ENCODE measurements around the gene NFX1. TPM values are rescaled to one million over a fixed set of nuclear protein-coding genes. Genes with fewer than 3 reads are reported as not detected.
A peak's percentile ranks its signal among the peaks of the same experiment; 100 is the strongest.

NFX1 gene
- total and polyA plus RNA-seq, 9 of the 15 experiments (the other 6 are each of a cell fraction or from before 2014, with no cell fraction given) = 8.8 to 38.9 (median 26.8) TPM

- TF ChIP-seq ZNF639 (CRISPR knock-in tag; conservative IDR thresholded peaks at IDR 0.05 in 1 of 2, IDR thresholded peaks at IDR 0.05 in 1 of 2) (0 out of 4 replicates have a peak, but pooled peaks of 1 of the 2 experiments have one; percentile 51), POLR2G (IDR thresholded peaks at IDR 0.05; ENCODE audit: low read depth, low read length) (no peak), GTF2B (IDR thresholded peaks at IDR 0.05; ENCODE audit: extremely low read depth, insufficient read length) (no peak), ZFX (CRISPR knock-in tag; IDR thresholded peaks at IDR 0.05) (peak; percentile 32; the same call in 1 of the 2 replicates), FOXK2 (conservative IDR thresholded peaks at IDR 0.05 in 1 of 2, IDR thresholded peaks at IDR 0.05 in 1 of 2; ENCODE audit: low read depth in 2 of 2) (peak; percentile 67 to 70; a peak in 3 of 4 replicates), POLR3A (IDR thresholded peaks at IDR 0.05; ENCODE audit: borderline replicate concordance, extremely low read depth, insufficient read depth, insufficient read length) (no peak), PPARD (CRISPR knock-in tag; IDR thresholded peaks at IDR 0.05) (no peak), ZC3H4 (CRISPR knock-in tag; IDR thresholded peaks at IDR 0.05; ENCODE audit: borderline replicate concordance) (no peak), JUND (IDR thresholded peaks at IDR 0.05; ENCODE audit: borderline replicate concordance, low read depth, low read length) (peak; percentile 22; the same call in 1 of the 2 replicates), JUND (tag; IDR thresholded peaks at IDR 0.05; ENCODE audit: borderline replicate concordance, low read depth, low read length) (no peak; the same call in 2 of the 3 replicates), RBM15 (IDR thresholded peaks at IDR 0.05; ENCODE audit: insufficient read depth, low read length) (no peak), ZZZ3 (IDR thresholded peaks at IDR 0.05) (no peak), SAFB (IDR thresholded peaks at IDR 0.05; ENCODE audit: borderline replicate concordance, low read depth, low read length) (no peak), NCOA1 (IDR thresholded peaks at IDR 0.05; ENCODE audit: low read depth) (no peak), ELF1 (tag; IDR thresholded peaks at IDR 0.05) (no peak), SIRT6 (IDR thresholded peaks at IDR 0.05; ENCODE audit: low read depth, low read length) (no peak)
- TF ChIP-seq, protein P1, sequence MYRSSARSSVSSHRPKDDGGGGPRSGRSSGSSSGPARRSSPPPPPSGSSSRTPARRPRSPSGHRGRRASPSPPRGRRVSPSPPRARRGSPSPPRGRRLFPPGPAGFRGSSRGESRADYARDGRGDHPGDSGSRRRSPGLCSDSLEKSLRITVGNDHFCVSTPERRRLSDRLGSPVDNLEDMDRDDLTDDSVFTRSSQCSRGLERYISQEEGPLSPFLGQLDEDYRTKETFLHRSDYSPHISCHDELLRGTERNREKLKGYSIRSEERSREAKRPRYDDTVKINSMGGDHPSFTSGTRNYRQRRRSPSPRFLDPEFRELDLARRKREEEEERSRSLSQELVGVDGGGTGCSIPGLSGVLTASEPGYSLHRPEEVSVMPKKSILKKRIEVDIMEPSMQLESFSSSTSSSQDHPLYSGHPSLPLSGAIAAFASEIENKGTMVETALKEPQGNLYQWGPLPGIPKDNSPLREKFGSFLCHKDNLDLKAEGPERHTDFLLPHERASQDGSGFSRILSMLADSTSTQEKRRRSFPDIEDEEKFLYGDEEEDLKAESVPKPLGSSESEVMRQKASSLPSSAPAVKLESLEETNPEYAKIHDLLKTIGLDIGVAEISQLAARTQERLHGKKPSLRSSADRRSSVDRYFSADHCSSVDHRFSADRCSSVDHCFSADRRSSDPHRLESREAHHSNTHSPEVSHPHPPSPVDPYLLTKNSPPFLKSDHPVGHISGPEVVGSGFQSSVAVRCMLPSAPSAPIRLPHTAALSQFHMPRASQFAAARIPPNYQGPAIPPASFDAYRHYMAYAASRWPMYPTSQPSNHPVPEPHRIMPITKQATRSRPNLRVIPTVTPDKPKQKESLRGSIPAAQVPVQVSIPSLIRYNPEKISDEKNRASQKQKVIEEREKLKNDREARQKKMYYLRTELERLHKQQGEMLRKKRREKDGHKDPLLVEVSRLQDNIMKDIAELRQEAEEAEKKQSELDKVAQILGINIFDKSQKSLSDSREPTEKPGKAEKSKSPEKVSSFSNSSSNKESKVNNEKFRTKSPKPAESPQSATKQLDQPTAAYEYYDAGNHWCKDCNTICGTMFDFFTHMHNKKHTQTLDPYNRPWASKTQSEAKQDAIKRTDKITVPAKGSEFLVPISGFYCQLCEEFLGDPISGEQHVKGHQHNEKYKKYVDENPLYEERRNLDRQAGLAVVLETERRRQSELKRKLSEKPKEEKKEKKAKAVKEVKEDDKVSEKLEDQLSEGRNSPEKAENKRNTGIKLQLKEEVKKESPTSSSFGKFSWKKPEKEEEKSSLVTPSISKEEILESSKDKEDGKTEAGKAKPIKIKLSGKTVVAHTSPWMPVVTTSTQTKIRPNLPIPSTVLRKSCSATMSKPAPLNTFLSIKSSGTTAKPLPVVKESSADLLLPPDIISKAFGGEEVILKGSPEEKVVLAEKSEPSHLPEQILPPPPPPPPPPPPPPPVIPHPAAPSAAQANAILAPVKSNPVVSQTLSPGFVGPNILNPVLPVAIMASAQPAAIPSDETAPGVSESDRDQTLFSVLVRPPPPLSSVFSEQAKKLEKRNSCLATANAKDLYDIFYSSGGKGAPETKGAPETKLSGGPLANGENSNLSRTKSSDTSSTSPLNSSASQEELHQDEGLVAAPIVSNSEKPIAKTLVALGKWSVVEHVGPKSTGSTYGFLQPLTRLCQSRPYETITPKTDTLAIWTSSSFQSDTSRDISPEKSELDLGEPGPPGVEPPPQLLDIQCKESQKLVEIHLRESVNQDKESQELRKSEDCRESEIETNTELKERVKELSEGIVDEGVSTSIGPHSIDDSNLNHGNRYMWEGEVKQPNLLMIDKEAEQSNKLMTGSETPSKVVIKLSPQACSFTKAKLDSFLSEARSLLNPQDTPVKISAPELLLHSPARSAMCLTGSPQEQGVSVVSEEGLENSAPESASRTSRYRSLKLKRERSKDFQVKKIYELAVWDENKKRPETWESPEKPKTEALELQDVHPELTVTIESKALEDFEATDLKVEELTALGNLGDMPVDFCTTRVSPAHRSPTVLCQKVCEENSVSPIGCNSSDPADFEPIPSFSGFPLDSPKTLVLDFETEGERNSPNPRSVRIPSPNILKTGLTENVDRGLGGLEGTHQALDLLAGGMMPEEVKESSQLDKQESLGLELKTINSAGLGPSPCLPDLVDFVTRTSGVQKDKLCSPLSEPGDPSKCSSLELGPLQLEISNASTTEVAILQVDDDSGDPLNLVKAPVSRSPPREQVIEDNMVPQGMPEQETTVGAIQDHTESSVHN (IDR thresholded peaks at IDR 0.05; ENCODE audit: borderline replicate concordance in 1 of 2, low read depth in 1 of 2) = no peak
These were observed 85.6 kb downstream of the NFX1 start (continued) for GRCh38 chr9:33375841-33376321.

Data from K562 (cell line).